ENCODE data around the gene PTPRG. TPM values are rescaled to one million over a fixed set of nuclear protein-coding genes. Genes with fewer than 3 reads are reported as not detected.

PTPRG gene
- total RNA-seq, 2 experiments from 2014 or later: 0.03 to 0.05 TPM

DNA sequence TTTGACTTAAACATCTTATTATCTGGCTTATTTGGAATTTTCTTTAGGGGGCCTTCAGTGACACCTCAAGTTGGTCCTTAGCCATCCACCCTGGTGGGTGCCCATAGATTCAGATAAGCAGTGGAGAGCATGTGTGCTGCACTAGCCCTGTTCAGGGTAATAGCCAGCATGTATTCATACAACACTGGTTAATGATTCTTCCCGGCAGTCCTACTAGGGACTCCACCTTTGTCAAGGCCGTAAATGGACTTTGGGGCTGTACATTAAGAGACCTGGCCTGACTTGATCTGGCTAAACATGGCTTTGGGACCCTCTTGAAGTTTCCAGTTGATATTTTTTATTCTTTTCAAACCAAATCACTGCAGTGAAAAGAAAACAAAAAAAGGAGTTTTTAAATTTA, 125.8 kb downstream of the PTPRG start:
- Histone ChIP-seq H3K4me1 (ENCODE audit: insufficient read depth, low read length) (no peaks in the 10 kb centered on the region), H3K9me3 (ENCODE audit: control insufficient read depth in 1 of 2, insufficient read depth in 1 of 2, low read length in 2 of 2) (peaks cover 0 to 3% of the 10 kb centered on the region in 2 experiments), H3K4me3 (ENCODE audit: low read length) (no peak overlapping the region), H3K27ac (ENCODE audit: low read depth in 1 of 2, low read length in 2 of 2) (no peak overlapping the region), H3K36me3 (ENCODE audit: insufficient read depth, low read length) (no peaks in the 10 kb centered on the region), H3K27me3 (ENCODE audit: control insufficient read depth in 1 of 2, insufficient read depth in 2 of 2, low read length in 2 of 2) (peaks cover 0 to 2% of the 10 kb centered on the region in 2 experiments)
- Mint-ChIP-seq H3K4me3 (no peak overlapping the region), H3K27me3 (no peaks in the 10 kb centered on the region), H3K9me3 (no peaks in the 10 kb centered on the region), H3K4me1 (ENCODE audit: low read depth) (no peaks in the 10 kb centered on the region), H3K36me3 (ENCODE audit: low read depth) (no peaks in the 10 kb centered on the region), H3K27ac (no peak overlapping the region)
- DNase-seq (no peak), ATAC-seq (ENCODE audit: poor library complexity) (no peak)
- CTCF ChIA-PET: no interaction called here
- intact Hi-C loops (cut with DNase I, micrococcal nuclease): no loop called here
- TF ChIP-seq, protein P1, sequence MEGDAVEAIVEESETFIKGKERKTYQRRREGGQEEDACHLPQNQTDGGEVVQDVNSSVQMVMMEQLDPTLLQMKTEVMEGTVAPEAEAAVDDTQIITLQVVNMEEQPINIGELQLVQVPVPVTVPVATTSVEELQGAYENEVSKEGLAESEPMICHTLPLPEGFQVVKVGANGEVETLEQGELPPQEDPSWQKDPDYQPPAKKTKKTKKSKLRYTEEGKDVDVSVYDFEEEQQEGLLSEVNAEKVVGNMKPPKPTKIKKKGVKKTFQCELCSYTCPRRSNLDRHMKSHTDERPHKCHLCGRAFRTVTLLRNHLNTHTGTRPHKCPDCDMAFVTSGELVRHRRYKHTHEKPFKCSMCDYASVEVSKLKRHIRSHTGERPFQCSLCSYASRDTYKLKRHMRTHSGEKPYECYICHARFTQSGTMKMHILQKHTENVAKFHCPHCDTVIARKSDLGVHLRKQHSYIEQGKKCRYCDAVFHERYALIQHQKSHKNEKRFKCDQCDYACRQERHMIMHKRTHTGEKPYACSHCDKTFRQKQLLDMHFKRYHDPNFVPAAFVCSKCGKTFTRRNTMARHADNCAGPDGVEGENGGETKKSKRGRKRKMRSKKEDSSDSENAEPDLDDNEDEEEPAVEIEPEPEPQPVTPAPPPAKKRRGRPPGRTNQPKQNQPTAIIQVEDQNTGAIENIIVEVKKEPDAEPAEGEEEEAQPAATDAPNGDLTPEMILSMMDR (IDR thresholded peaks at IDR 0.05): no peak
- POLR2A ChIA-PET: no interaction called here

DNA sequence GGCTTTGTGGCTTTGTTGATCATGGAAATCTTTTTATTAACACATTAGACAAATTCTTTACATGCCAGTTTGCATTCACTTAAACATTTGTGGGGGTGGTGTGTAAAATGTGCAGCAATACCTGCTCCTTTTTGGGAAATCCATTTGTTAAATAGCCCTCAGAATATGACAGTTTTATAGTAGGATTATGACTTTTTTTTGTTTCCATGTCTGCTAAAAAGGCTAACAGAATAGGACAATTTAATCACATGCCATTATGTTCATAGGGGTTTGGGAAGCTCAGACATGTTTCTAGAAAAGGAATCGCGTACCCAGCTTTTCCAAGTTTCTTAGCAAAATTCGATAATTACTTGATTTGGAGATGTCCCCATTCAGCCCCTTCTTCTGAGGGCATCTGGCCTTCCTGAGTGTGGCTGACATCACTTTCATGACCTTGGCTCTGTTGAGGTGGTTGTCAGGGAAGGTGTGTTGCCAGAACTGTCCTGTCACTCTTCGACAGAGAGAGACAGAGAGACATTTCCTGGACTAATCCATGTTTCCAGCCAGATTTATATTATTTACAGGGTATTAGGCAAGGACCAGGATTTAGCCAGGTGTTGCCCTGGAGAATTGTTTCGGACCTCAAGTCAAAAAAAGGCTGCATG, 126.4 kb downstream of the PTPRG start:
- intact Hi-C loops (cut with DNase I, micrococcal nuclease): no loop called here
- no peaks in the 10 kb centered on the region for H3K27me3 Mint-ChIP-seq
- CTCF ChIA-PET: no interaction called here

DNA sequence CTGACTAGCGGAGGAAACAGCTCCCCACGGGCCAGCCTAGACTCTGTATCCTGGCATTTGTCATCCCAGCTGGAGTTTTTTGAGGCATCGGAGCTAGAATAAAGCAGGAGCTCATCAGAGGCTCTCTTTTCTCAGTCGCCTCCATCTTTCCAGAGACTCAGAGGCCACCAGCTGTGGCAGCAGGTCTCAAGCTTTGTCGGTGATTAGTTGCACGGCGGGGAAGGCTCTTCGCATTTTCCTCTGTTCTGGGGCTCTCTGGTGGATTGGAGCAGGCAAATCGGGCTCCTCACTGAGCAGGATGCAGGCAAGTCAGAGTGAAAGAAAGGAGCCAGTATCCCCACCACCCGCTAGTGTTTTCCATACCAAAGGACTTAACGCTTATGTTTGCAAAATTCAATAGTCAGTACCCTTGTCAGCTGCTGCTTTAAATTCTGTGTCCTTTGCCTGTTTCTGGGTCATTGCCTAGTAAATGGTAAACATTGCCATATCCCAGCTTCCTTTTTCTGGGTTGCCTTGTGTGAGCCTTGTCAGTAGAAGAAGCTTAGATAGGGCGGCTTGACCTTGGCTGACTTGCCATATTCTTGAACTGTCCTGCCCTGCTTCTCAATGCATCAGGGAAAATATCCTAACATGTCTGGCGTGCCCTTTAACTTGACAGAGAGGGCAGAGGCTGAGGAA, 127.1 kb downstream of the PTPRG start:
- peaks cover 0 to 2% of the 10 kb centered on the region in 2 experiments for H3K27me3 ChIP-seq (ENCODE audit: control insufficient read depth in 1 of 2, insufficient read depth in 2 of 2, low read length in 2 of 2)
- no peaks in the 10 kb centered on the region for H3K4me1 ChIP-seq (ENCODE audit: insufficient read depth, low read length)
- no peaks in the 10 kb centered on the region for H3K36me3 Mint-ChIP-seq (ENCODE audit: low read depth)
- H3K36me3 ChIP-seq (ENCODE audit: insufficient read depth, low read length): no peaks in the 10 kb centered on the region
- CTCF ChIA-PET: no interaction called here
- no peak for DNase-seq
- TF ChIP-seq, protein P1 (IDR thresholded peaks at IDR 0.05): no peak
- peaks cover 0 to 3% of the 10 kb centered on the region in 2 experiments for H3K9me3 ChIP-seq (ENCODE audit: control insufficient read depth in 1 of 2, insufficient read depth in 1 of 2, low read length in 2 of 2)
- H3K27me3 Mint-ChIP-seq: no peaks in the 10 kb centered on the region
- no peak for ATAC-seq (ENCODE audit: poor library complexity)
- H3K27ac Mint-ChIP-seq: no peak overlapping the region
- no peak overlapping the region for H3K4me3 ChIP-seq (ENCODE audit: low read length)
- no peak overlapping the region for H3K4me3 Mint-ChIP-seq
- intact Hi-C loops (cut with DNase I, micrococcal nuclease): no loop called here
- no peaks in the 10 kb centered on the region for H3K4me1 Mint-ChIP-seq (ENCODE audit: low read depth)
- H3K27ac ChIP-seq (ENCODE audit: low read depth in 1 of 2, low read length in 2 of 2): no peak overlapping the region
- no peaks in the 10 kb centered on the region for H3K9me3 Mint-ChIP-seq
- POLR2A ChIA-PET: no interaction called here

More for the DNA sequence above, 126.4 kb downstream of the PTPRG start:
- Mint-ChIP-seq H3K27ac (no peak overlapping the region), H3K36me3 (ENCODE audit: low read depth) (no peaks in the 10 kb centered on the region), H3K9me3 (no peaks in the 10 kb centered on the region), H3K4me3 (no peak overlapping the region), H3K4me1 (ENCODE audit: low read depth) (no peaks in the 10 kb centered on the region)
- DNase-seq: no peak
- POLR2A ChIA-PET: no interaction called here
- H3K4me1 ChIP-seq (ENCODE audit: insufficient read depth, low read length): no peaks in the 10 kb centered on the region
- no peaks in the 10 kb centered on the region for H3K36me3 ChIP-seq (ENCODE audit: insufficient read depth, low read length)
- H3K27ac ChIP-seq (ENCODE audit: low read depth in 1 of 2, low read length in 2 of 2): no peak overlapping the region
- no peak overlapping the region for H3K4me3 ChIP-seq (ENCODE audit: low read length)
- TF ChIP-seq, protein P1 (IDR thresholded peaks at IDR 0.05): no peak
- ATAC-seq (ENCODE audit: poor library complexity): no peak
- peaks cover 0 to 2% of the 10 kb centered on the region in 2 experiments for H3K27me3 ChIP-seq (ENCODE audit: control insufficient read depth in 1 of 2, insufficient read depth in 2 of 2, low read length in 2 of 2)
- H3K9me3 ChIP-seq (ENCODE audit: control insufficient read depth in 1 of 2, insufficient read depth in 1 of 2, low read length in 2 of 2): peaks cover 0 to 3% of the 10 kb centered on the region in 2 experiments

Measured in CD4-positive, alpha-beta T cell (primary cell).